Measurements from ENCODE around the gene MEAF6. TPM values are rescaled to one million over a fixed set of nuclear protein-coding genes. Genes with fewer than 3 reads are reported as not detected.

MEAF6 gene
- total and polyA plus RNA-seq, 4 donors, result 18.7 to 25.3 (median 21.2) TPM

GRCh38 chr1:37498872-37499617 lies 15.5 kb downstream of the MEAF6 start (continued):
- TF ChIP-seq, protein P1, sequence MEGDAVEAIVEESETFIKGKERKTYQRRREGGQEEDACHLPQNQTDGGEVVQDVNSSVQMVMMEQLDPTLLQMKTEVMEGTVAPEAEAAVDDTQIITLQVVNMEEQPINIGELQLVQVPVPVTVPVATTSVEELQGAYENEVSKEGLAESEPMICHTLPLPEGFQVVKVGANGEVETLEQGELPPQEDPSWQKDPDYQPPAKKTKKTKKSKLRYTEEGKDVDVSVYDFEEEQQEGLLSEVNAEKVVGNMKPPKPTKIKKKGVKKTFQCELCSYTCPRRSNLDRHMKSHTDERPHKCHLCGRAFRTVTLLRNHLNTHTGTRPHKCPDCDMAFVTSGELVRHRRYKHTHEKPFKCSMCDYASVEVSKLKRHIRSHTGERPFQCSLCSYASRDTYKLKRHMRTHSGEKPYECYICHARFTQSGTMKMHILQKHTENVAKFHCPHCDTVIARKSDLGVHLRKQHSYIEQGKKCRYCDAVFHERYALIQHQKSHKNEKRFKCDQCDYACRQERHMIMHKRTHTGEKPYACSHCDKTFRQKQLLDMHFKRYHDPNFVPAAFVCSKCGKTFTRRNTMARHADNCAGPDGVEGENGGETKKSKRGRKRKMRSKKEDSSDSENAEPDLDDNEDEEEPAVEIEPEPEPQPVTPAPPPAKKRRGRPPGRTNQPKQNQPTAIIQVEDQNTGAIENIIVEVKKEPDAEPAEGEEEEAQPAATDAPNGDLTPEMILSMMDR (IDR thresholded peaks at IDR 0.05; ENCODE audit: low read depth, low read length, missing input control), result no peak
- TF ChIP-seq NR2F2 (IDR thresholded peaks at IDR 0.05), result no peak

- Histone ChIP-seq H3K4me1 (ENCODE audit: control insufficient read depth in 4 of 4, insufficient read depth in 4 of 4, low read length in 3 of 4) (peaks cover 1 to 7% (median 6%) of the 10 kb centered on the region in 4 donors), H3K27ac (ENCODE audit: low read depth in 1 of 2, low read length in 2 of 2) (no peak overlapping the region), H3K27me3 (ENCODE audit: control insufficient read depth in 4 of 4, insufficient read depth in 4 of 4, low read length in 3 of 4) (no peaks in the 10 kb centered on the region), H3K4me3 (ENCODE audit: low read depth in 1 of 3, low read length in 3 of 3) (no peak overlapping the region), H3K36me3 (ENCODE audit: control insufficient read depth in 4 of 4, insufficient read depth in 3 of 4, low read depth in 1 of 4, low read length in 3 of 4) (peaks cover 6 to 26% (median 19%) of the 10 kb centered on the region in 4 donors), H3K9ac (ENCODE audit: low read depth in 1 of 2, low read length in 2 of 2) (no peak overlapping the region), H3K9me3 (ENCODE audit: control insufficient read depth in 4 of 4, low read length in 3 of 4) (no peaks in the 10 kb centered on the region)
- TF ChIP-seq YY1 (IDR thresholded peaks at IDR 0.05) (peak; percentile 82), FOXA1 (IDR thresholded peaks at IDR 0.05) (no peak), HNF4G (IDR thresholded peaks at IDR 0.05) (no peak), ATF3 (IDR thresholded peaks at IDR 0.05) (no peak)
- TF ChIP-seq, protein P1 (IDR thresholded peaks at IDR 0.05; ENCODE audit: low read depth, low read length, missing input control), result no peak
- no peak for DNase-seq (ENCODE audit: low spot score)
- 51% methylated on average over 2 of the region's 2 CpGs for WGBS
These were observed 16.7 kb downstream of the MEAF6 start for GRCh38 chr1:37497832-37498231.

DNA sequence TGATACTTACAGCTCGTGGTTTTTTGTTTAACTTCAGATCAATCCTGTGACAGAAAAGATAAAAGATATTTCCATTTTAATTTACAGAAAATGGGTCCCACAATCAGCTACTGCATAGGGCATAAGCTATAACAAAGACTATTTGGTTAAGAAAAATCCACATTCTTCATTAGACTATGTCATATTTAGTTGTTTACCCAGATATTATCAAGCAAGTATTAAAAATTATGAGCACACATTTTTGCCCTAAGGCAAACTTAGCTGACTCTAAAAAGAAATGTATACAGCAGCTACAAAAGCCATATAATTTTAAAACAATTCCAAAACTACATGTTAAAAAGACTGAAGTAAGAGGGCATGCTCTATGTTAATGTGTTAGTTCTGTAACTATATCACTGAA lies 18.7 kb downstream of the MEAF6 start:
- peaks cover 5 to 16% (median 10%) of the 10 kb centered on the region in 4 donors for H3K36me3 ChIP-seq (ENCODE audit: control insufficient read depth in 4 of 4, insufficient read depth in 3 of 4, low read depth in 1 of 4, low read length in 3 of 4)

More for the DNA sequence above, 18.7 kb downstream of the MEAF6 start:
- WGBS, result 86% methylated on average over 1 of the region's 1 CpG
- DNase-seq (ENCODE audit: low spot score), result no peak
- Histone ChIP-seq H3K9ac (ENCODE audit: low read depth in 1 of 2, low read length in 2 of 2) (no peak overlapping the region), H3K27me3 (ENCODE audit: control insufficient read depth in 4 of 4, insufficient read depth in 4 of 4, low read length in 3 of 4) (no peaks in the 10 kb centered on the region), H3K4me1 (ENCODE audit: control insufficient read depth in 4 of 4, insufficient read depth in 4 of 4, low read length in 3 of 4) (peaks cover 1 to 7% (median 6%) of the 10 kb centered on the region in 4 donors), H3K4me3 (ENCODE audit: low read depth in 1 of 3, low read length in 3 of 3) (no peak overlapping the region), H3K27ac (ENCODE audit: low read depth in 1 of 2, low read length in 2 of 2) (no peak overlapping the region), H3K9me3 (ENCODE audit: control insufficient read depth in 4 of 4, low read length in 3 of 4) (no peaks in the 10 kb centered on the region)
- TF ChIP-seq ATF3 (IDR thresholded peaks at IDR 0.05) (no peak), HNF4G (IDR thresholded peaks at IDR 0.05) (no peak), NR2F2 (IDR thresholded peaks at IDR 0.05) (no peak), RAD21 (IDR thresholded peaks at IDR 0.05) (no peak), ZBTB33 (IDR thresholded peaks at IDR 0.05) (no peak), EGR1 (IDR thresholded peaks at IDR 0.05; ENCODE audit: low read depth in 2 of 2) (no peak), HNF4A (conservative IDR thresholded peaks at IDR 0.05) (no peak), TAF1 (conservative IDR thresholded peaks at IDR 0.05) (no peak), RXRA (IDR thresholded peaks at IDR 0.05) (no peak)
- TF ChIP-seq, protein P2, sequence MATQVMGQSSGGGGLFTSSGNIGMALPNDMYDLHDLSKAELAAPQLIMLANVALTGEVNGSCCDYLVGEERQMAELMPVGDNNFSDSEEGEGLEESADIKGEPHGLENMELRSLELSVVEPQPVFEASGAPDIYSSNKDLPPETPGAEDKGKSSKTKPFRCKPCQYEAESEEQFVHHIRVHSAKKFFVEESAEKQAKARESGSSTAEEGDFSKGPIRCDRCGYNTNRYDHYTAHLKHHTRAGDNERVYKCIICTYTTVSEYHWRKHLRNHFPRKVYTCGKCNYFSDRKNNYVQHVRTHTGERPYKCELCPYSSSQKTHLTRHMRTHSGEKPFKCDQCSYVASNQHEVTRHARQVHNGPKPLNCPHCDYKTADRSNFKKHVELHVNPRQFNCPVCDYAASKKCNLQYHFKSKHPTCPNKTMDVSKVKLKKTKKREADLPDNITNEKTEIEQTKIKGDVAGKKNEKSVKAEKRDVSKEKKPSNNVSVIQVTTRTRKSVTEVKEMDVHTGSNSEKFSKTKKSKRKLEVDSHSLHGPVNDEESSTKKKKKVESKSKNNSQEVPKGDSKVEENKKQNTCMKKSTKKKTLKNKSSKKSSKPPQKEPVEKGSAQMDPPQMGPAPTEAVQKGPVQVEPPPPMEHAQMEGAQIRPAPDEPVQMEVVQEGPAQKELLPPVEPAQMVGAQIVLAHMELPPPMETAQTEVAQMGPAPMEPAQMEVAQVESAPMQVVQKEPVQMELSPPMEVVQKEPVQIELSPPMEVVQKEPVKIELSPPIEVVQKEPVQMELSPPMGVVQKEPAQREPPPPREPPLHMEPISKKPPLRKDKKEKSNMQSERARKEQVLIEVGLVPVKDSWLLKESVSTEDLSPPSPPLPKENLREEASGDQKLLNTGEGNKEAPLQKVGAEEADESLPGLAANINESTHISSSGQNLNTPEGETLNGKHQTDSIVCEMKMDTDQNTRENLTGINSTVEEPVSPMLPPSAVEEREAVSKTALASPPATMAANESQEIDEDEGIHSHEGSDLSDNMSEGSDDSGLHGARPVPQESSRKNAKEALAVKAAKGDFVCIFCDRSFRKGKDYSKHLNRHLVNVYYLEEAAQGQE (IDR thresholded peaks at IDR 0.05), result no peak
